ENCODE data around the gene TMEM52B.

GRCh38 chr12:10236720-10237119 is 57.9 kb downstream of the TMEM52B start:
- TF ChIP-seq CTCF (IDR thresholded peaks at IDR 0.05) (no peak), POLR2A (IDR thresholded peaks at IDR 0.05) (no peak)

All from right lobe of liver (tissue), 4 donors.